Lower lobe of right lung (tissue), 2 donors: ENCODE data around the gene SGK1. TPM values are rescaled to one million over a fixed set of nuclear protein-coding genes. Genes with fewer than 3 reads are reported as not detected.

Experiments
- ATAC-seq, 2 donors: fragments of 200-7000 bp; cut with Tn5 transposase; one replicate each; pipeline ENCODE4 v1.9.1; 2020 to 2022; ENCODE audit warnings: mild to moderate bottlenecking in 2 of 2, moderate library complexity in 2 of 2
- DNase-seq: peaks from one replicate; pipeline ENCODE4 v3.0.0-alpha.2; 2020
- H3K27ac ChIP-seq: fragments of 200-600 bp; one replicate; pipeline ENCODE4 v1.8.0; 2022
- H3K27me3 ChIP-seq: fragments of 200-600 bp; one replicate; pipeline ENCODE4 v1.8.0; 2022; ENCODE audit warnings: low read depth
- H3K36me3 ChIP-seq: fragments of 200-600 bp; one replicate; pipeline ENCODE4 v1.8.0; 2022; ENCODE audit warnings: mild to moderate bottlenecking
- H3K4me1 ChIP-seq: fragments of 200-600 bp; one replicate; pipeline ENCODE4 v1.8.0; 2022
- H3K4me3 ChIP-seq: fragments of 200-600 bp; one replicate; pipeline ENCODE4 v1.8.0; 2022; ENCODE audit warnings: mild to moderate bottlenecking
- H3K9me3 ChIP-seq: fragments of 200-600 bp; one replicate; pipeline ENCODE4 v1.8.0; 2022
- intact Hi-C: fragments of 100-400 bp; cut with DNase I; formaldehyde crosslinking; loops from one replicate; pipeline ENCODE4 v1.11.0; 2022
- total RNA-seq: library from RNA; stranded (reverse); fragmentation: NEBNext Ultra II Directional; extraction: Animal tissue kit (Norgen Biotek cat#: 25700); gene quantifications from one replicate; pipeline ENCODE4 v1.2.1, GENCODE V29; 2021
- TF ChIP-seq, protein P1 (sequence below): fragments of 200-600 bp; IDR thresholded peaks from one replicate; pipeline ENCODE4 v1.8.0; 2022; ENCODE audit warnings: antibody characterized with exemption, mild to moderate bottlenecking
- donor health status: DM: no; HTN: yes; CAD: no; lungs with severe emphysema.

SGK1 gene
- total RNA-seq, 1 donor from 2014 or later = 195 TPM

DNA sequence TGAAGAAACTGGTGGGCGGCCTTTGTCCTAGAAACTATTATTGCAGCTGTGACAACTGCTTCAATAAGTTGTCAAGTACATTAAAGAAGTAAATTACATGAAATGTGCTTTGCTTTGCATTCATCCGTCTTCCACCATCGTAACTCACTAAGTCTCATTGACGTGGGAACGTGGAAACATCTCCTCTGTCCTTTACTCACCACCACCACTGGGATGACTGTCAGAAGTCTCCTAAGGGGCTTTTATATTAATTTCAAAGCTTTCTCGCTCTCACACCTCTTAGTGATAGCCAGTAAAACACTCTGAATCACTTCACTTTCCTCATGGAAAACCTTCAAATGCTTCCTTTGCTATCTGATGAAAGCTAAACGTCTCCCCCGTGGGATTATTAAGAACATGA is 153.6 kb downstream of the SGK1 start:
- intact Hi-C loops = no loop called here
- Histone ChIP-seq H3K27ac (no peak overlapping the region), H3K4me1 (no peaks in the 10 kb centered on the region), H3K9me3 (no peaks in the 10 kb centered on the region), H3K4me3 (no peak overlapping the region), H3K36me3 (peaks cover 18% of the 10 kb centered on the region), H3K27me3 (no peaks in the 10 kb centered on the region)
- DNase-seq (no peak), ATAC-seq (no peak)
- TF ChIP-seq, protein P1, sequence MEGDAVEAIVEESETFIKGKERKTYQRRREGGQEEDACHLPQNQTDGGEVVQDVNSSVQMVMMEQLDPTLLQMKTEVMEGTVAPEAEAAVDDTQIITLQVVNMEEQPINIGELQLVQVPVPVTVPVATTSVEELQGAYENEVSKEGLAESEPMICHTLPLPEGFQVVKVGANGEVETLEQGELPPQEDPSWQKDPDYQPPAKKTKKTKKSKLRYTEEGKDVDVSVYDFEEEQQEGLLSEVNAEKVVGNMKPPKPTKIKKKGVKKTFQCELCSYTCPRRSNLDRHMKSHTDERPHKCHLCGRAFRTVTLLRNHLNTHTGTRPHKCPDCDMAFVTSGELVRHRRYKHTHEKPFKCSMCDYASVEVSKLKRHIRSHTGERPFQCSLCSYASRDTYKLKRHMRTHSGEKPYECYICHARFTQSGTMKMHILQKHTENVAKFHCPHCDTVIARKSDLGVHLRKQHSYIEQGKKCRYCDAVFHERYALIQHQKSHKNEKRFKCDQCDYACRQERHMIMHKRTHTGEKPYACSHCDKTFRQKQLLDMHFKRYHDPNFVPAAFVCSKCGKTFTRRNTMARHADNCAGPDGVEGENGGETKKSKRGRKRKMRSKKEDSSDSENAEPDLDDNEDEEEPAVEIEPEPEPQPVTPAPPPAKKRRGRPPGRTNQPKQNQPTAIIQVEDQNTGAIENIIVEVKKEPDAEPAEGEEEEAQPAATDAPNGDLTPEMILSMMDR = no peak

DNA sequence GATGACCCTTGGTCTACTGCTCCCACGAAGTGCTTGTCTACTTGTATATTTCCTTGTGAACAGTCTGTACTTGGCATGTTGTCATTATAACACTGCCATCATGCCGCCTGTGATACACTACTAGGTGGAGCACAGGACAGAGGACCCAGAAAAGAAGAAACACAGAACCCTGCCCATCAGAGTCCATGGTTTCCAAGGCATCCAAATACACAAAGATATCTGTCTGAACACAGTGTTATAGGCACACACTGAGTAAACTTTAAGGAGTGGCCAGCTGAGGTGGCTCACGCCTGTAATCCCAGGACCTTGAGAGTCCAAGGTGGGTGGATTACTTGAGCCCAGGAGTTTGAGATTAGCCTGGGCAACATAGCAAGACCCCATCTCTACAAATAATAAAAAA is 155.0 kb downstream of the SGK1 start:
- ATAC-seq (peak; percentile 20 to 58), DNase-seq (no peak)
- TF ChIP-seq, protein P1 = no peak
- Histone ChIP-seq H3K27me3 (no peaks in the 10 kb centered on the region), H3K36me3 (peaks cover 4% of the 10 kb centered on the region), H3K9me3 (no peaks in the 10 kb centered on the region), H3K4me3 (no peak overlapping the region), H3K4me1 (no peaks in the 10 kb centered on the region), H3K27ac (no peak overlapping the region)
- intact Hi-C loops = no loop called here

DNA sequence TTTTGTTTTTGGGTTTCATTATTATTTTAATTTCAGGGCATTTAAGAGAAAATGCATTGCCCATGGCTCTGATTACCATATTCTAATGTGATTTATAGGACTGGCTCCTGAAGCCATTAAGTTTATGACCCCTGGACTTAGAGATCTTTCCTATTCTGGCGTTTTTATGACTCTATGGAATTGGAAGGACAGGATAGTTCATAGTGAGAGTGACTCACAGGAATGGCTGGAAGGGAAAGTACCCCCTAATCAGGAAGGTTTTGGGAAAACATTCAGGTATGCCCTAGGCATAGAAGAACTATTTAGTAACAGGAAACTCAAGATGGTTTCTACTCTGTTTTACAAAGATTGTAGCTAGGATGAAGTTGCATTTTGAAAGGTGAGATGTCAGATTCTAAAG is 156.9 kb downstream of the SGK1 start:
- no peak overlapping the region for H3K27ac ChIP-seq
- TF ChIP-seq, protein P1 = no peak
- no peaks in the 10 kb centered on the region for H3K4me1 ChIP-seq
- no peak for DNase-seq
- H3K36me3 ChIP-seq = no peaks in the 10 kb centered on the region
- intact Hi-C loops = no loop called here
- H3K4me3 ChIP-seq = no peak overlapping the region
- H3K27me3 ChIP-seq = no peaks in the 10 kb centered on the region
- H3K9me3 ChIP-seq = no peaks in the 10 kb centered on the region
- ATAC-seq = no peak

DNA sequence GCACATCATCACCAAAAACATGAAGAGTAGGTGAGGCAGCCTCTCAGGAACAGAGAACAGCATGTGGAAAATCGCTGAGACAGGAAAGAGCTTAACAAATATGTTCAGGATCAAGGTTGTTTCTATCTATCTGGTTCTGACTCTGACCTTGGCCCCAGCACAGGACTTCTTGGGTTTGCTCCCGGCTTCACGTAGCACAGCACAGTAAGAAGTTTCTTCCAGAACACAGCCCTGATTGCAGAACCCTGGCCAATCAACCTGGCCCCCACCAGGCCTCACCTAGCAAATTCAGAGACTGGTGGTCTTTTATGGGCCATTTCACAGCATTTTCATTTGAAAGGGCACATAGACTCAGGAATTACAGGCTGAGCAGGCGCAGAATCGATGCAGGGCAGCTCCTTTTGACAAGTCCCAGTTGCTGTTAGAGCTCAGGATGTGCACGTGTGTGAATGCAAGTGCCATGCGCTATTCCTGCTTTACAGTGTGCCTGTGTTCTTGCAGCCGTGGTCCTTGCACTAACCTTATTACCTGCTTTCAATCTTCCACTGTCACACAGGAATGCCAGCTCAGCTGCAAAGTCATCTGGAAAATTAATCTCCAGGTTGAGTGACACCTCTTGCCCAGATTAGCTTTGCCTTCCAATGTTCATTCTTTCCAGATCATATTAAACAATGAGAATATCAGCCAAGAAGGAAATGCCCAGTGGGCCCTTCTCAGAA is 165.0 kb downstream of the SGK1 start:
- Histone ChIP-seq H3K4me3 (no peak overlapping the region), H3K9me3 (no peaks in the 10 kb centered on the region), H3K27me3 (no peaks in the 10 kb centered on the region), H3K4me1 (no peaks in the 10 kb centered on the region), H3K27ac (no peak overlapping the region), H3K36me3 (no peaks in the 10 kb centered on the region)
- ATAC-seq = no peak
- intact Hi-C loops = no loop called here
- DNase-seq = no peak
- TF ChIP-seq, protein P1 = no peak

DNA sequence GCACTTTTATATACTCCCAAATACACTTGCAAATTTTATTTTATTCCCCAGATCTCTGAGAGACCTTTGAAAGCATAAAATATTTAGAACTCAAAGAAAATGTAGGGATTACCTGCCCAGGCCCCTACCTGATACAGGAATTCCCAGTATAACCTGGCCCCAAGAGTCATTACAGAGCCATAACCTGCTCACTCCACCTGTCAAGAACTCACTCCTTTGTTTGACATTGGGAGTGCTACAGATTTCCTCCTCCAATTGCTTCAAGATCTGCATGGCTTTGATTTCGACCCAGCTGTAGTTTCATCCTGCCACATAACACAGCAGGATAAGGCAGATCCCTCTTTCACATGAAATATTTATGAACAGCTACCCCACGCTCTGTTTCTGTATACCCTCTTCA is 169.3 kb downstream of the SGK1 start:
- intact Hi-C loops = no loop called here
- no peaks in the 10 kb centered on the region for H3K9me3 ChIP-seq
- no peaks in the 10 kb centered on the region for H3K4me1 ChIP-seq
- no peak overlapping the region for H3K4me3 ChIP-seq
- no peaks in the 10 kb centered on the region for H3K36me3 ChIP-seq
- H3K27me3 ChIP-seq = no peaks in the 10 kb centered on the region
- DNase-seq (no peak), ATAC-seq (no peak)
- H3K27ac ChIP-seq = no peak overlapping the region
- TF ChIP-seq, protein P1 = no peak
